Left lobe of liver (tissue), 2 donors: ENCODE data around the gene C22orf31. TPM values are rescaled to one million over a fixed set of nuclear protein-coding genes. Genes with fewer than 3 reads are reported as not detected.
"Not testable (repeated sequence)": the region's sequence is repeated elsewhere in the genome, so short reads cannot be mapped to it uniquely, and the experiment has no call there.

ENCODE experiments used
- ATAC-seq: fragments of 200-7000 bp; cut with Tn5 transposase; one replicate; pipeline ENCODE4 v1.9.1; 2020; ENCODE audit warnings: mild to moderate bottlenecking, moderate library complexity
- DNase-seq: peaks from one replicate; pipeline ENCODE4 v3.0.0-alpha.2; 2020; ENCODE audit warnings: low spot score
- total RNA-seq: library from RNA; stranded (reverse); gene quantifications from one replicate; pipeline ENCODE4 v1.2.1, GENCODE V29; 2021
- donor health status: DM: no; HTN: no; CAD: no; lungs with moderate emphysema.
- donor health status: DM: no; HTN: yes; CAD: no.

C22orf31 gene
- not detected for total RNA-seq

GRCh38 chr22:29061773-29062172 lies at the start of gene C22orf31:
C22orf31 (minus strand) TSS chr22:29061831; CDS start chr22:29061792, 39 bp downstream.
- DNase-seq (no peak), ATAC-seq (no peak)

DNA sequence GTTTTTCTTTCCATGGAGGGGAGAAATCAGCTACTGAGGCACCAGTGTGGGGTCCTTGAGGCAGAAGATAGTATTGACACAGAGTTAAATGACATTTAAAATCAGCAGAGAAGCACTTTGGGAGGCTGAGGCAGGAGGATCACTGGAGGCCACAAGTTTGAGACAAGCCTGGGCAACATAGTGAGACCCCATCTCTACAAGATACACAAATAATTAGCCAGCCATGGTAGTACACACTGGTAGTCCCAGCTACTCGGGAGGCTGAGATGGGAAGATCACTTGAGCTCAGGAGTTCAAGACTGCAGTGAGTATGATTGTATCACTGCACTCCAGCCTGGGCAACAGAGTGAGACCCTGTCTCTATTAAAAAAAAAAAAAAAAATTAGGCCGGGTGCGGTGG lies 49.3 kb upstream of the C22orf31 start:
- no peak for DNase-seq
- no peak for ATAC-seq

GRCh38 chr22:29109822-29110221 lies 48.2 kb upstream of the C22orf31 start:
- no peak for DNase-seq
- no peak for ATAC-seq

DNA sequence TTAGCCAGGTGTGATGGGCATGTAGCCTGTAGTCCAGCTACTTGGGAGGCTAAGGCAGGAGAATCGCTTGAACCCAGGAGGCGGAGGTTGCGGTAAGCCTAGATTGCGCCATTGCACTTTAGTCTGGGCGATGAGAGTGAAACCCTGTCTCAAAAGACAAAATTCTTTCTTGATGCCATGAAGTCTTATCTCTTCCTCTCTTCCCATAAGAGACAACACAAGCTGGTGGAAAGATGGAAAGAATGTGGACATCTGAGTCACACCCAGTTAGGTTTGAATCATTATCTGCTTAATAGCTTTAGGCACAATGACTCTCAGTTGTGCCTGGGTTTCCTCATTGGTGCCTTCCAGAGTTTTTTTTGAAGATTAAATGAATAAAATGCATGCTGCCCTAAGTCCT lies 46.5 kb upstream of the C22orf31 start:
- ATAC-seq (no peak), DNase-seq (no peak)

DNA sequence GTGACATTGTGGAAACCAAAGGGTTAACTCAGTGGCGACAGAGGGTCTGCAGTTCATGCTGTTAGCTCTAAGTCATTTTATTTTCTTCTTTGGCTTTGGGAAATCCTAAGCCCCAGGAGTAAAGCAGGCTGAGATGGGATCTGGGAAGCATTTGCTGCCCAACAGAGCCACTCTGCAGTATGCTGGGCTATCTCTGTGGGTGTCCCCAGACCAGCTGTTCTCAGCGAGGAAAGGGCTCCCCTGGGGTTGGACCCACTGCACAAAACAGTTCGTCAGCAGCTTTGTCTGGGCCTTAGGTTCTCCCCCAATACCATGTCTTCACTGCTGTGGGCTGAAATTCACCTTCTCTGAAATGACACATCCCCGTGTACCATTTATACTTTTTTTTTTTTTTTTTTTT lies 45.2 kb upstream of the C22orf31 start:
- no peak for ATAC-seq
- DNase-seq = no peak

- ATAC-seq (no peak), DNase-seq (no peak)
These were observed 43.8 kb upstream of the C22orf31 start for GRCh38 chr22:29105468-29105867.

DNA sequence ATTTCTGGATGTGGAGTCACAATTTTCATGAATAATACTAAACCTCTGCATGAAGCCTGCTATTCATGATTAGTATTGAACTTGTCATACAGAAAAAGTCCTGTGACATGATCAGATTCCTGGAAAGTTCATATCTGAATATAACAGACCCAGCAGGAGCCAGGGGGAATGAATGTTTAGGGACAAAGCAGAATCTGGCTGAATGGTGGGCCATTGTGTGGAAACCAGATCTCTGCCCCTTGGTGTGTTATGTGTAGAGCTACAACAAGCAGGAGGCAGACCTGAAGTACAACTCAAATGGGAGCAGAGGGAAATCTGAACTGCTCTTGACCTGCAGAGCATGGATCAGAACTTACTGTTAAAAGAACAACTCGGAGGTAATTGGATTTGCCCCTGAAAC lies 41.5 kb upstream of the C22orf31 start:
- DNase-seq = no peak
- no peak for ATAC-seq

DNA sequence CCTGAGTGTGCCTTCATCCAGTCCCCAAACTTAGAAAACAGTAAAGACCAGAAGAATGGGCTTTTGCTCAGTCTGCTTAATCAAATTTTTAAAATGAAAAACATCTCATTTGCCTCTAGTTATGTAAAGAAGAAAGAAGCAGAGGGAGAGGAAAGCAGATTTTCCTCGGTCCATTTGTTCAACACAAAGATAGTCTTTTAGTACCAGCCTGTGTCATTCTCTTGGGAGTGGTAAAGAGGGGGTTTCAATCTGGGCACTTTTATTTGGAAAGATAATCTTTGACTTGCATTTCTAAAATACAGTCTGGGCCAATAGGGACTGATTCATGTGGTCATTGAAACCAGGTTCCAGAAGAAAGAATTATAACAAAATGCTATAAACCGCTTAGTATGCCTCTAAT lies 40.7 kb upstream of the C22orf31 start:
- no peak for ATAC-seq
- DNase-seq = no peak

DNA sequence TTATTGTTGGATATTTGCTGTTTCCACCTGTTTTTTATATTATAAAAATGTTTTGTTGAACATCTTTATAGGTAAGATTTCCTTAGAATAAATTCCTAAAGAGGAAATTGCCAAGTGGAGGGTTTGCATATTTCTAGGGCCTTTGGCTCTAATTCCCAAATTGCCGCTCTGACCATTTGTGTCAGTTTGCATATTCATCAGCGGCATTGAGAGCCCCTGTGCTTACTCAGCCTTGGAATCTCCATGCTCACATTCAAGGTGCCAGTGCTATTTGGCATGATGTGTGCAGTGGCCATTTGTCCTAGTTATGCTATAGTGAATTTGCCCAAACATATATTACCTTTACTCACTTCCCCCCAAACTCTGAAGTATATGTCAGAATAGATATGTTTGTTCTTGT lies 36.7 kb upstream of the C22orf31 start:
- no peak for DNase-seq
- no peak for ATAC-seq

DNA sequence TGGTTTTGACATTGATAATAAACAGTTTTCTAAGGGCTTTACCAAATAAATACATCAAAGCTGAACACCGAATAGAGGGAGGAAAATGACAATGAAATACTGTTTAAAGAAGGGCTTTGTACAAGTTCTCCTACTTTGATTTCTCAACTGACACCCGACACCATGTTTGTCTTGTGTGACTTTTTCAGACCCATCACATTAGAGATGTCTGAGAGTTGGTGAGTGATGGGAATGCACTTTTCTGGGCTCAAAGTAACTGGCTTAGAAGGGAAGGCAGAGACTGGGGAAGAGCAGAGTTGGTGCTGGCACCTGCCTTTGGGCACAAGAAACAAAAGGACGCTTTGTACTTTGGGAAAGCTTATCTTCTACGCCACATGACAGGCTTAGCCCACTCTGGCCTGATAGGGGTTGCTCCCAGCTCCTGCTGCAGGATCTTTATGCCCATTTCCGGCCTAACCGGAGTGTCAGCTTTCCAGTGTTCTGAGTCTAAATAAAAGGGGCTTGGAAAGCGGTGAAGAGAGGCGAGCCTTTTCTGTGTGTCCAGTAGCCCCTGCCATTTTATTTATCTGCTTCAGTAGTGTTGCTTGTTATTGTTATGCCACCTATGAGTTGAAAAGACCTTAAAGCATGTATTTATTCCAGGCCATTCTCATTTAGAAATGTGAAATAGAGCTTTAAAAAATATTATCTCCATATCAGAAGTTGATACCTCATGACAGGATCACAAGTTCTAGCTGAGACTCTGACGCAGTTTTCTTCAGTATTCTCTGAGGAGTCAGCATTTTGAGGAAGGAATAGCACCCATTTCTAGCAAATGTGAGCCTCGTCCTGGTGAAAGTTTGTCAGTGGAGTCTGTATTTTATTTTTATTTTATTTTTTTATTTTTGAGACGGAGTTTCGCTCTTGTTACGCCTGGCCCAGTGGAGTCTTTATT lies 35.4 kb upstream of the C22orf31 start:
- ATAC-seq = no peak
- no peak for DNase-seq

- DNase-seq (no peak), ATAC-seq (no peak)
These were observed 33.8 kb upstream of the C22orf31 start for GRCh38 chr22:29095459-29095858.

- ATAC-seq (peak; percentile 73), DNase-seq (no peak)
These were observed 32.1 kb upstream of the C22orf31 start for GRCh38 chr22:29093501-29094300.

DNA sequence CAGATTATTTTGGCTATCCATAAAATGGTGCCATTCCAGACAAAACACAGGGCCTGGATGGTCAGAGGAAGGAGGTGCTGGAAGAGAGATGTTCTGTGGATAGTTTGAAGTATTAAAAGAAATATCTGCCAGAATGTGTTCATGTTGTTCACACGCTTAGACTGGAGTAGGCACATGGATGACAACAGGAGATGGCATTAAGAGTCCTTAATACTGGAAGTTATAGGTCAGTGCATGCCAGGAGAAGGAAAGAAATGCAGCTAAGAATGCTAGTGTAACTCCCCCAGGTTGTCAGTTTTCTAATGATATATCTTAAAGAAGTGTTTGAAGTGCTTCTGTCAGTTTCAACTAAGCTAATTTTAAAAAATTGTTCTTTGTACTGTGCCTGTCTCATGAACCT lies 31.4 kb upstream of the C22orf31 start:
- no peak for ATAC-seq
- no peak for DNase-seq

GRCh38 chr22:29092243-29092642 lies 30.6 kb upstream of the C22orf31 start:
- ATAC-seq (peak; percentile 74), DNase-seq (no peak)

- ATAC-seq (no peak), DNase-seq (no peak)
These were observed 28.4 kb upstream of the C22orf31 start for GRCh38 chr22:29090039-29090438.

GRCh38 chr22:29089507-29089906 lies 27.9 kb upstream of the C22orf31 start:
- DNase-seq (no peak), ATAC-seq (no peak)

DNA sequence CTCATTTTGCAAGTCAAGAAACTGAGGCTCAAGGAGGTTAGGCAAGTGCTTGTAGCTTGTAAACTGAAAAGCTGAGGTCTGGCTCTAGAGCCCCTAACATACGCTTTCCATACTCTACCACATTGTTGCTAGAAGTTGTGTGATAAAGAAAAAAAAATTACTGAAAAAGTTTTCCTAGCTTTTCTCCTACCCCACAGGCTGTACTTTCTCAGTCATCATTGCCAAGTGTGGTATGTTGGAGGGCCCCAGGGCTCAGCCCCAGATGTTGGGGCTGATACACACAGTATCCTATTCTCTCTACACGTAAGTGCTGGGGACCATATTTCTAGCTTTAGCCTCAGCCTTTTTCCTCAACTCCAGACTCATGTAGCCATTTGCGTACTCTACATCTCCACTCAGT lies 27.2 kb upstream of the C22orf31 start:
- ATAC-seq = no peak
- no peak for DNase-seq

DNA sequence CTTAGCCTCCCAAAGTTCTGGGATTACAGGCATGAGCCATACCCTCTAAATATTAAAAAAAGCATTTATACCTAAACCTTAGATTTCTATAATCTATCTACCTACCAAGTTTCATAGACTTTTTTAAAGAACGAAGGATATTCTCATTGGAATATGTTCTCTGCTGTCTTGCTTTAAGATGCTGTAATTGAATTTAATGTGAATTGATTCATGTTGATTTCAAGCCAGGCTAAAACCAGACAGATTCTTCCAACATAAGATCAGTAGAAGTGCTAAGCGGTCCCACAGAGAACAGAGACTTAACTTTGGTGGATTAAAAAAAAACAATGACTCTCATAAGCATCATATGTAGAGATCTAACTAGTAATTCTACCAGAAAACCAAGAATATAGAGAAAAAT lies 25.4 kb upstream of the C22orf31 start:
- DNase-seq (no peak), ATAC-seq (no peak)

DNA sequence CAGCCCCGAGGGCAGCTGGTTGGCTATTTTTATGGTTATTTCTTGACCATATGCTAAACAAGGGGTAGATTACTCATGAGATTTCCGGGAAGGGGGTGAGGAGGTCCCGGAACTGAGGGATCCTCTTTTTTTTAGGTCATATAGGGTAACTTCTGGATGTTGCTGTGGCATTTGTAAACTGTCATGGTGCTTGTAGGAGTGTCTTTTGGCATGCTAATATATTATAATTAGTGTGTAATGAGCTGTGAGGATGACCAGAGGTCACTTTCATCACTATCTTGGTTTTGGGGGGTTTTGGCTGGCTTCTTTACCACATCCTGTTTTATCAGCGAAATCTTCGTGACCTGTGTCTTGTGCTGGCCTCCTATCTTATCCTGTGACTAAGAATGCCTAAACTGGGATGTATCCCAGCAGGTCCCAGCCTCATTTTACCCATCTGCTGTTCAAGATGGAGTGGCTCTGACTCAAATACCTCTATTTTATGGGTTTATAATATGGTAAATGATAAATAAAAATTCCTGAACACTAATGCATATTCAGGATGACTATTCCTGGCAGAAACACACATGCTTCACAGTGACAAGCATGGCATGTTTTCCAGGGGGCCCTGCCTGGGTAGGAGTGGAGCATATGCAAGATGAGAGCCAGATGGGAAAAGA lies 22.4 kb upstream of the C22orf31 start:
- DNase-seq = no peak

DNA sequence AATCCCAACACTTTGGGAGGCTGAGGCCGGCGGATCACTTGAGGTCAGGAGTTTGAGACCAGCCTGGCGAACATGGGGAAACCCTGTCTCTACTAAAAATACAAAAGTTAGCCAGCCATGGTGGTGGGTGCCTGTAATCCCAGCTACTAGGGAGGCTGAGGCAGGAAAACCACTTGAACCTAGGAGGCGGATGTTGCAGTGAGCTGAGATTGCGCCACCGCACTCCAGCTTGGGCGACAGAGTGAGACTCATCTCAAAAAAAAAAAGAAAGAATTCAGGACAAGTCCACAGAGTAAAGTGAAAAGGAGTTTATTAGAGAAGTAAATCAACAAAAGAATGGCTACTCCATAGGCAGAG lies 21.9 kb upstream of the C22orf31 start:
- not testable (repeated sequence) for DNase-seq, ATAC-seq

More for the DNA sequence above, 22.4 kb upstream of the C22orf31 start:
- ATAC-seq = no peak

- no peak for ATAC-seq
- DNase-seq = no peak
These were observed 21.4 kb upstream of the C22orf31 start for GRCh38 chr22:29082826-29083545.
